ENCODE measurements around the gene CFAP157. TPM values are rescaled to one million over a fixed set of nuclear protein-coding genes. Genes with fewer than 3 reads are reported as not detected.
"Not testable (repeated sequence)": the region's sequence is repeated elsewhere in the genome, so short reads cannot be mapped to it uniquely, and the experiment has no call there.

Gene CFAP157
- total RNA-seq, 1 experiment from 2014 or later: 0.68 TPM

GRCh38 chr9:127756233-127756632 lies 49.4 kb downstream of the CFAP157 start:
- Histone ChIP-seq H3K9me2 (ENCODE audit: insufficient read depth) (no peaks in the 10 kb centered on the region), H3K4me2 (no peak overlapping the region), H3K79me2 (ENCODE audit: low read depth) (no peaks in the 10 kb centered on the region), H3K4me1 (replicated peaks; ENCODE audit: insufficient read depth) (no peaks in the 10 kb centered on the region), H3K27me3 (ENCODE audit: insufficient read depth, low read depth) (peaks cover 54% of the 10 kb centered on the region), H3K36me3 (ENCODE audit: low read depth) (no peaks in the 10 kb centered on the region), H3K9me3 (ENCODE audit: insufficient read depth, low read depth) (no peaks in the 10 kb centered on the region), H4K20me1 (ENCODE audit: insufficient read depth) (no peaks in the 10 kb centered on the region), H3K27ac (no peak overlapping the region), H3F3A (ENCODE audit: insufficient read depth, low read depth) (no peaks in the 10 kb centered on the region; the same call in 1 of the 2 replicates), H2AFZ (no peak overlapping the region), H3K4me3 (no peak overlapping the region)
- ChIA-PET CTCF (interaction anchor here (0.9 to 1.0 kb wide), 2 partner anchors 9 to 362 kb away, joined by 3 to 4 read pairs; no protein-coding TSS in a partner anchor), POLR2A (ENCODE audit: unreplicated experiment) (interaction anchor here (0.6 kb wide), 1 partner anchor 50 kb away, joined by 3 read pairs; no protein-coding TSS in a partner anchor)
- TF ChIP-seq EZH2 (IDR thresholded peaks at IDR 0.05; ENCODE audit: low read depth) (no peak), CTCF (conservative IDR thresholded peaks at IDR 0.05) (no peak)
- BruUV-seq (replicated peaks): no TSS peak
- intact Hi-C loops (cut with micrococcal nuclease; ENCODE audit: unreplicated experiment): no loop called here
- no peak for DNase-seq

- H4K20me1 ChIP-seq (ENCODE audit: insufficient read depth); H3K4me3 ChIP-seq; H3F3A ChIP-seq (ENCODE audit: insufficient read depth, low read depth); H3K9me3 ChIP-seq (ENCODE audit: insufficient read depth, low read depth); DNase-seq; intact Hi-C loops (cut with micrococcal nuclease; ENCODE audit: unreplicated experiment); H3K4me2 ChIP-seq; H3K4me1 ChIP-seq (replicated peaks; ENCODE audit: insufficient read depth); BruUV-seq (replicated peaks); H3K36me3 ChIP-seq (ENCODE audit: low read depth); H3K79me2 ChIP-seq (ENCODE audit: low read depth); H2AFZ ChIP-seq; H3K9me2 ChIP-seq (ENCODE audit: insufficient read depth); H3K27ac ChIP-seq: not testable (repeated sequence)
- ChIA-PET POLR2A (ENCODE audit: unreplicated experiment) (interaction anchor here (0.6 kb wide), 1 partner anchor 50 kb away, joined by 3 read pairs; no protein-coding TSS in a partner anchor), CTCF (interaction anchor here (0.6 to 0.9 kb wide), 2 partner anchors 41 to 361 kb away, joined by 4 to 5 read pairs; no protein-coding TSS in a partner anchor)
- peaks cover 59% of the 10 kb centered on the region for H3K27me3 ChIP-seq (ENCODE audit: insufficient read depth, low read depth)
Observed at GRCh38 chr9:127756776-127757175, 50.0 kb downstream of the CFAP157 start.

GRCh38 chr9:127758843-127759242 lies 52.1 kb downstream of the CFAP157 start:
- no TSS peak for BruUV-seq (replicated peaks)
- H3K4me3 ChIP-seq: no peak overlapping the region
- TF ChIP-seq CTCF (conservative IDR thresholded peaks at IDR 0.05): no peak
- TF ChIP-seq EZH2 (IDR thresholded peaks at IDR 0.05; ENCODE audit: low read depth): no peak
- H3K4me2 ChIP-seq: no peak overlapping the region
- DNase-seq: no peak
- no peaks in the 10 kb centered on the region for H3K9me2 ChIP-seq (ENCODE audit: insufficient read depth)
- no peak overlapping the region for H3K27ac ChIP-seq
- H3K36me3 ChIP-seq (ENCODE audit: low read depth): no peaks in the 10 kb centered on the region
- no peaks in the 10 kb centered on the region for H3K4me1 ChIP-seq (replicated peaks; ENCODE audit: insufficient read depth)
- H3K9me3 ChIP-seq (ENCODE audit: insufficient read depth, low read depth): no peaks in the 10 kb centered on the region
- no peaks in the 10 kb centered on the region for H3K79me2 ChIP-seq (ENCODE audit: low read depth)
- no peaks in the 10 kb centered on the region; the same call in 1 of the 2 replicates for H3F3A ChIP-seq (ENCODE audit: insufficient read depth, low read depth)
- H4K20me1 ChIP-seq (ENCODE audit: insufficient read depth): no peaks in the 10 kb centered on the region
- CTCF ChIA-PET: interaction anchor here (0.6 kb wide), 1 partner anchor 111 kb away, joined by 3 read pairs; no protein-coding TSS in a partner anchor
- no peak overlapping the region for H2AFZ ChIP-seq
- POLR2A ChIA-PET (ENCODE audit: unreplicated experiment): no interaction called here
- H3K27me3 ChIP-seq (ENCODE audit: insufficient read depth, low read depth): peaks cover 59% of the 10 kb centered on the region
- intact Hi-C loops (cut with micrococcal nuclease; ENCODE audit: unreplicated experiment): no loop called here

GRCh38 chr9:127761061-127761460 lies 54.3 kb downstream of the CFAP157 start:
- CTCF ChIA-PET: interaction anchor here (0.6 kb wide), 2 partner anchors 11 to 16 kb away, joined by 3 to 4 read pairs; no protein-coding TSS in a partner anchor
- Histone ChIP-seq H3K79me2 (ENCODE audit: low read depth) (no peaks in the 10 kb centered on the region), H3K9me2 (ENCODE audit: insufficient read depth) (no peaks in the 10 kb centered on the region), H3K4me3 (no peak overlapping the region), H4K20me1 (ENCODE audit: insufficient read depth) (no peaks in the 10 kb centered on the region), H3K4me1 (replicated peaks; ENCODE audit: insufficient read depth) (no peaks in the 10 kb centered on the region), H3K4me2 (no peak overlapping the region), H3K9me3 (ENCODE audit: insufficient read depth, low read depth) (no peaks in the 10 kb centered on the region), H3K27me3 (ENCODE audit: insufficient read depth, low read depth) (peaks cover 43% of the 10 kb centered on the region), H2AFZ (no peak overlapping the region), H3K27ac (no peak overlapping the region), H3F3A (ENCODE audit: insufficient read depth, low read depth) (no peaks in the 10 kb centered on the region), H3K36me3 (ENCODE audit: low read depth) (no peaks in the 10 kb centered on the region)
- TF ChIP-seq EZH2 (IDR thresholded peaks at IDR 0.05; ENCODE audit: low read depth) (no peak), CTCF (conservative IDR thresholded peaks at IDR 0.05) (no peak)
- POLR2A ChIA-PET (ENCODE audit: unreplicated experiment): no interaction called here
- intact Hi-C loops (cut with micrococcal nuclease; ENCODE audit: unreplicated experiment): no loop called here
- DNase-seq: no peak
- no TSS peak for BruUV-seq (replicated peaks)
